ENCODE results near the gene CIRBP. TPM values are rescaled to one million over a fixed set of nuclear protein-coding genes. Genes with fewer than 3 reads are reported as not detected.

CIRBP gene
- total RNA-seq (2014; rRNA removed; shearing (Covaris generic)) = 170 and 219 TPM in 2 replicates
- polyA plus RNA-seq (2015; cell fraction: cytosol; rRNA removed) = 148 and 175 TPM in 2 replicates
- polyA plus RNA-seq (2015; cell fraction: nucleus; rRNA removed) = 531 and 623 TPM in 2 replicates

DNA sequence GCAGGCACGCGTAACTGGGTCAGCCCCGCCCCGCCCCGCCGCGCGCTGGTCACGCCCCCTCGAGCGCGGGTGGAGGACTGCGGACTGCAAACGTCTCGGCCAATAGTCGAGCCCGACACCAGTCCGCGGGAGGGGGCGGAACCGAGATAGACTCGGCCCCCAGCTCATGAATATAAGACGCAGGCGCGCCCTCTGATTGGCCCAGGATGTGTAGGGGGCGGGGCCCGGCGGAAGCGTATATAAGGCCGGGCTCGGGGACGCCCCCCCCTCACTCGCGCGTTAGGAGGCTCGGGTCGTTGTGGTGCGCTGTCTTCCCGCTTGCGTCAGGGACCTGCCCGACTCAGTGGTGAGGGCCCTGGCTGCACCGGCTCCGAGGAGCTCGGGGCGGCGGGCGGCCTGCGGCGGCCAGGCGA lies at the start of gene CIRBP:
Gene CIRBP (plus strand): TSS at position 268 of the 413 bp plus-strand sequence. CDS start 1,602 bp downstream, outside the sequence.
- peak; percentile 98 for DNase-seq (ENCODE audit: low read depth)

DNA sequence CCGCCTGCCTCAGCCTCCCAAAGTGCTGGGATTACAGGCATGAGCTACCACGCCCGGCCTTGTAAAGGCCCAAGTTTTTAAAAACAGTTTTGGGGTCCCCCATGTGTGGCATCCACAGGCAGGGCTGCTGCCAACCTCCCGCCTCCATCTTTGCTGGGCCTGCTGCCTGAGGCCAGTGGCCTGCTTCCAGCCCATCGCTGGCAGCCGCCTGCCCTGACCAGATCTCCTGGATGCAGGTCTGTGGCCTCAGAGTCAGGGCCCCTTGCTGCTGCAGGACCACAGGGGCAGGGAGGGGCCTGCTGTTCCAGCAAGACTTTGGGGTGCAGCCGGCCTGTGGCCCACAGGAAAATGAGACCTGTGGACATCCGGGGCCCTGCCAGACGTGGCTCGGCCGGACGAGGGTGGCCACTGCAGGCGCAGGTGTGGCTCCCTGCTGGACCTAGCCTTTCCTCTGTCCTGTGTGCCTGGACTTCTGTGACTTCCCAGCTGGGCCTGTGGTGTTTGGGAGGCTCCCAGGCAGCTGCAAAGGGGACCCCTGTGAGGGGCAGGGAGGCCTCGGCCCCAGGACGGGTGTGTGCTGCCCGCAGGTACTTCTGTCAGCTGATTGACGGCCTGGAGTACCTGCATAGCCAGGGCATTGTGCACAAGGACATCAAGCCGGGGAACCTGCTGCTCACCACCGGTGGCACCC lies 49.2 kb upstream of the CIRBP start:
- no peak for DNase-seq (ENCODE audit: low read depth)

DNA sequence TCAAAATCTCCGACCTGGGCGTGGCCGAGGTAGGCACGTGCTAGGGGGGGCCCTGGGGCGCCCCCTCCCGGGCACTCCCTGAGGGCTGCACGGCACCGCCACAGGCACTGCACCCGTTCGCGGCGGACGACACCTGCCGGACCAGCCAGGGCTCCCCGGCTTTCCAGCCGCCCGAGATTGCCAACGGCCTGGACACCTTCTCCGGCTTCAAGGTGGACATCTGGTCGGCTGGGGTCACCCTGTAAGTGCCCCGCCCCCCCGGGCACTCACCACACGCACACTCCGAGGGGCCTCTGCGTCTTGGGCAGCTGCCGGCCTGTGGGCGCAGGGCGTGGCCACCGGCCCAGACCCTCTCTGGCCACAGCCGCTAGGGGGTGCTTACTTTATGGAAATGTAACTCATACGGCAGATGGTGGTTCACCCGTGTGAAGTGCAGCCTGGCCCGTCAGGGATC lies 48.6 kb upstream of the CIRBP start:
- no peak for DNase-seq (ENCODE audit: low read depth)

DNA sequence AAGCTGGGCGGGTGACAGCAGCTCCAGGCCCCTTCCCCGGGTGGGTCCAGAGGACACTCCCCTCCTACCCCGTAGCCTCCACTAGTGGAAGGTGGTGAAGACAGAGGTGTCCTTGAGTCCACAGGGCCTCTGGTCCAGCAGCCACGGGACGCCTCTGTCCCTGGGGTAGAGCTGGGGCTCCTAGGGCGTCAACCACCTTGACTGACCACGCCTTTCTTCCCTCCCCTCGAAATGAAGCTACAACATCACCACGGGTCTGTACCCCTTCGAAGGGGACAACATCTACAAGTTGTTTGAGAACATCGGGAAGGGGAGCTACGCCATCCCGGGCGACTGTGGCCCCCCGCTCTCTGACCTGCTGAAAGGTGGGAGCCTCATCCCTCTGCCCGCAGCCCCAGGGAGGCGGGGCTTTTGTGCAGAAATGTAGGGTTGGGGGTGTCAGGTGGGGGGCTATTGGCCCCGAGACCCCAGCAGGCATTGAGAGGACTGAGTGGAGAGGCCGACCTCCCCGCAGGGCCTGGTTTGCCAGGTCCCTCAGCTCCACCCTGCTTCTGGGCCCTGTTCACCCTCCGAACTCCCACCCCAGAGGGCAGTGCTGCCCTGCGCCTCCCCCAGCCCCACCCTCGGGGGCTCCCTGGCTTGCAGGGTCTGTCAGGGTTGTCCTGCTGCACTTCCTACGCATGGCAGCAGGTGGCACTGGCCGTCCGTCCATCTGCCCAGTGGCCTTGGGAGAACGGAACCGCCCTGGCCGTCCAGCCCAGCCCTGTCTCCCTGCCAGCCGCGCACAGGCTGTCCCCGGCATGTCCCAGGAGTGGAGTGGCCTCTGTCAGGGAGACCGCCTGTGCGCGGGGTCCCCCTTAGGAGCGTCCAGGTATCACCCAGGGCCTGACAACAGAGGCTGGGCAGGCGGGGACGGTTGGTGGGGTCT lies 47.9 kb upstream of the CIRBP start:
- no peak for DNase-seq (ENCODE audit: low read depth)

DNA sequence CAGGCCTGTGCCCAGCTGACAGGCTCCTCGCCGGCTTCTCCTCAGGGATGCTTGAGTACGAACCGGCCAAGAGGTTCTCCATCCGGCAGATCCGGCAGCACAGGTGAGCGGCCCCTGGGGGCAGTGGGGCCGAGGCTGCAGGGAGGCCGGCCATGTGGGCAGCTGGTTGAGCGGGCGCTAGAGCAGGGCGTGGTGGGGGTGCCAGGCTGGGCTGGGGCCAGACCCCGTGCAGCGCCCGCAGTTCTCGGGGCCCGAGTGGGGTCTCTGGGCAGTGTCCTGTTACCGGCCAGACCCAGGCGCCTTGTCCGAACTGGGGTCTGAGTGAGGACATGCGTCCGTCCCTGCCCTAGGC lies 47.3 kb upstream of the CIRBP start:
- no peak for DNase-seq (ENCODE audit: low read depth)

DNA sequence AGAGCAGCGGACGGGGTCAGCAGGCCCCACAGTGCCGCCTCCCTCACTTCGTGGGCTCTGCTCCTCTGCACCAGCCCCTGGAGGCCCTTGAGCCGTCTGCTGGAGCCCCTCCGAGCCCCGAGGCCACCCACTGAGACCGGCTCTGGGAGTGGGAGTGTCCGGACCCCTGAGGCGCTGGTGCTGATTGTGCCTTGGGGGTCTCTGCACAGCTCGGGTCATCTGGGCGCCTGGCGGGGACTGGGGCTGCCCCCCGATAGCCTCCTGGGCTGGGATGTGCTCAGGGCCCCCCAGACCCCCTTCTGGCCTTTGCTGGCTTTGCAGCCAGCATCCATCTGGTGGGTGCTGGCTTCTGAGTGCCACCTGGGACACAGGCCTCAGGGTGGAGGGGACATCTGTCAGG lies 46.7 kb upstream of the CIRBP start:
- no peak for DNase-seq (ENCODE audit: low read depth)

DNA sequence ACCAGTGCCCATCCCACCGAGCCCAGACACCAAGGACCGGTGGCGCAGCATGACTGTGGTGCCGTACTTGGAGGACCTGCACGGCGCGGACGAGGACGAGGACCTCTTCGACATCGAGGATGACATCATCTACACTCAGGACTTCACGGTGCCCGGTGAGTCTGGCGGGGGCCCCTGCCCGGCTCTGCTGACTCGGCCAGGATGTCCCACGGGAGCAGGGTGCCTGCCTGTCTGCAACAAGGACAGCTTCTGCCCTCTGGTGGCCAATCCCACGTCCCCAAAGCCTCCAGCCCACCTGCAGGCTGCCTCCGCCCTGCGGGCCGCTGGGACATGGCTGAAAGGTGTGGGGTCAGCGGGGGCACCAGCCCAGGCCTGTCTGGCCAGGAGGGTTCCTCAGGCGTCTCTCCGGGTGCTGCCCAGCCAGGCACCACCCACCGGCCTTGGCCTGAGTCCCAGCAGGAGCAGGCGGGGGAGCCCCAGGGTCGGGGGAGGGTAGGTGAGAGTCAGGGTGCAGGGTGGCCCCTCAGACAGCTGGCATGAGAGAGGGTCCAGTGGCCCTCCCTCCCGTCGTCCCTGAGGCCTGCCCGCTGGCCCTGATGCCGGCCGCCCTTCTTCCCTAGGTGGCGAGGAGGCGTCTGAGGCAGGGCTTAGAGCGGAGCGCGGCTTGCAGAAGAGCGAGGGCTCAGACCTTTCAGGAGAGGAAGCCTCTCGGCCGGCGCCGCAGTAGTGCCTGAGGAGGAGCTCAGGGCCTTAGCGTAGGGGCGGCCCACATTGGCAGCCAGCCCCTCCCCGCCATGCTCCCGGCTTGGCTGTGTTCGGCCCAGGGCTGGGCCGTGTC lies 45.9 kb upstream of the CIRBP start:
- DNase-seq (ENCODE audit: low read depth) = peak; percentile 51

DNA sequence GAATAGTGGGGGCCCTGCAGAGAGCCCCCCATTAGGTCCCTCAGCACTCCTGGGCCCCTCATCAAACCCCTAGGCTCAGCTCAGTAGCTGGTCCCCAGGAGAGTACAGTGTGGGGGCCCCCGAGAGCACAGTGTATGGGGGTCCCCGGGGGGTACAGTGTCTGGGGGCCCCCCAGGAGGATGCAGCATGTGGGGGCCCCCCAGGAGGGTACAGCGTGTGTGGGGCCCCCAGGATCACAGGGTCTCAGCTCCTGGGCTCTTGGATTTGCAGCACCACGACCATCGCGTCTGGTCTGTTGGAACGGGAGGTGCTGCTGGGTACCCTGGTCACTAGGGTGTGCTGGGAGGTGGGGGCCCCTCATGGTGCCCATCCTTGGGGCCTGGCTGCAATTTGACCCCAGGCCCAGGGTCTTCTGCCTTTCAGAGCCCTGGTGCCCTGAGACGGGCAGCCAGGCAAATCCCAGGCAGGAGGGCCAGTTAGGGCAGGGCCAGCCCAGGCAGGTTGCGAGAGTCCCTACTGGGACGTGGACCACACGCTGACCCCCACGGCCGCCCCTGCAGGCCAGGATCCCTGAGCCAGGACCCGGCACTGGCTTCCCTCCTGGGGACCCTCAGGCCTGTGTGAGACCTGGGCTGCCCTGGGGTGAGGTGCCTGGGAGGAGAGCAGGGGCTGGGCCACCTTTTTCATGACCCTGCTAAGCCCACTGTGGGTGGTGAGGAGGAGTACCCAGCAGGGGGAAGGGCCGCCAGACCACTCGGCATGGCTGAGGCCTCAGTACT lies 44.9 kb upstream of the CIRBP start:
- DNase-seq (ENCODE audit: low read depth) = no peak

DNA sequence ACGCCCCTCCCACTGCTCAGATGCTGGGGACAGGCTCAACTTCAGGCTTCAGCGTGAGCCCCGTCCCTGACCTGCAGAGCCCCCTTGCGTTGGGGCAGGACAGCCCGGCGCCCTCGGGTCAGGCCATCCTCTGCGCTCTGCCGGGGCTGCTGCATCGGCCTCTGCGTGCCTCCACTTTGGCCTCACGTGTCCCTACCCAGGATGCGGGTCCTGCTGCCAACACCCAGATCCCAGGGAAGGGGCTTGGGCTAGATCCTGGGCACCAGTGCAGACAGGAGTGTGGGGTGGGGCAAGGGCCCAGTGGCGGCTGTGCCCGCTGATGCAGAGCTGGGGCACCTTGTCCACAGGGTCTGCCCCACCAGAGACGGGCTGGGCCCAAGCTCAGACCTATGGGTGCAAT lies 44.3 kb upstream of the CIRBP start:
- no peak for DNase-seq (ENCODE audit: low read depth)

DNA sequence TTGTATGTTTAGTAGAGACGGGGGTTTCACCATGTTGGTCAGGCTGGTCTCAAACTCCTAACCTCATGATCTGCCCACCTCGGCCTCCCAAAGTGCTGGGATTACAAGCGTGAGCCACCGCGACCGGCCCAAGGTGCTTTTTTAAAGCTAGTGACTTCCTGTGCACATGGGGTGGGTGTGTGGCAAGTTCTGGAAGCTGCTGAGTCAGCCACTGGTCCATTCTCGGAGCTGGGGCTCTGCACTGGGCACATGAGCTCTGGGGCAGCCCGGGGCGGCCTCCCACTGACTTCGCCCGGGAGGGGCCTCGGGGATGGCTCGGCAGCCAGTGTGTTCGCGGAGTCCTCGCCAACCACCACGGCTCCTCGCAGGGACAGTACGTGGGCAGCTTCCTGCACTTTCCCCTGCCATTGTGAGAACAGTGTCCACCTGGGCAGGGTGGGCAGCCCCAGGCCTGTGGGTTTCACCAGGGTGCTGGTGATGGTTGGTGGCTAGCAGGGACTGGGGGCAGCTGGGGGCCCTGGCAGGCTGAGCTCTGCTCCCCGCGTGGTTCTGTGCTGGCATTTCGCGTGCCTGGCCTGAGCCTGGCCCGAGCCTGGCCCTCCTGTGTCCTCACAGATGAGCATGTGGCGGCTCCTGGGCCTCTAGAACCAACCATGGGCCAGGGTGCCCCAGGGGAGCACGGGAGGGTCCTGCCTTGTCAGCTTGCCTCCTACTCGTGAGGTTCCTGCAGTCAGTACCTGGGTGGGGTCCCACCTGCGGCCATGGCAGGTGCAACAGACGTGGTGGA lies 43.5 kb upstream of the CIRBP start:
- DNase-seq (ENCODE audit: low read depth) = no peak

DNA sequence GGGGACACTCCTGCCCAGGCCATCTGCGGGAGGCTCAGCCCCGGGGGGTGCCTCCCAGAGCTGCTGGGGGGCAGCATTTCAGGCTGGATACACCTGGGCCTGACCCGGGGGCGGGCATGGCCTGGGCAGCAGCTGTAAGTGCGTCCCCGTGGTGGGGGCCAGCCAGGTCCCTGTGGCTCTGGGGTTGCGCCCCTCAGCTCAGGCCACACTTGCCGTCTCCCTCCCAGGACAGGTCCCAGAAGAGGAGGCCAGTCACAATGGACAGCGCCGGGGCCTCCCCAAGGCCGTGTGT lies 43.0 kb upstream of the CIRBP start:
- no peak for DNase-seq (ENCODE audit: low read depth)

DNA sequence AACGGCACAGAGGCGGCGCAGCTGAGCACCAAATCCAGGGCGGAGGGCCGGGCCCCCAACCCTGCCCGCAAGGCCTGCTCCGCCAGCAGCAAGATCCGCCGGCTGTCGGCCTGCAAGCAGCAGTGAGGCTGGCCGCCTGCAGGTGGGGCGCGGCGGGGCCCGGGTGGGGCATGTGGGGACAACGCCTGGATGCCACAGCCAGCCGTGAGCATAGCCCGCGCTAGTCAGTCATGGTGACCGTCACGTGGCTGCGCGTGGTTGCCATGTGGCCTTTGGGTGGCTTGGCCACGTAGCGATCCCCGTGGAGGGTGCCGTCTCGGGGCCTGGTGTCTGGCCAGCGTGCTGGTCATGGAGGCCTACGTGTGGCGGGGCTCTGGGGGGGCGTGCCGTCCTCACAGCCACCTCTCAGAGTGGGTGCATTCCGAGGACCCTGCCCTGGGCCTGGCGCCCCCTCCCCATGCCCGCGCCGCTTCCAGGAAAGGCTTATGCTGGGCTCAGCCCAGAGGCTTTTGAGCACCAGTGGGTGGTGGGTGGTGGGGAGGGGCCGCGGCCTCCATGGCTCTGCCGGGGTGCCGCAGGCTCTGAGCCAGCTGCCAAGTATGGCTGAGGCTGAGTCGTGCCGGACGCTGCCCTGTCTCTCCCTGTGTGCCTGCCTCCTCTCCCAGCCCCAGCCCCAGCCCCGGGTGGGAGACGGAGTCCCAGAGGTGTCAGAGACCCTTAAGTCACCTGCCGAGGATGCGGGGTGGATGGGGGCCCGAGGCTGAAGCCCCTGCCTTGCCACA lies 42.4 kb upstream of the CIRBP start:
- DNase-seq (ENCODE audit: low read depth) = no peak

DNA sequence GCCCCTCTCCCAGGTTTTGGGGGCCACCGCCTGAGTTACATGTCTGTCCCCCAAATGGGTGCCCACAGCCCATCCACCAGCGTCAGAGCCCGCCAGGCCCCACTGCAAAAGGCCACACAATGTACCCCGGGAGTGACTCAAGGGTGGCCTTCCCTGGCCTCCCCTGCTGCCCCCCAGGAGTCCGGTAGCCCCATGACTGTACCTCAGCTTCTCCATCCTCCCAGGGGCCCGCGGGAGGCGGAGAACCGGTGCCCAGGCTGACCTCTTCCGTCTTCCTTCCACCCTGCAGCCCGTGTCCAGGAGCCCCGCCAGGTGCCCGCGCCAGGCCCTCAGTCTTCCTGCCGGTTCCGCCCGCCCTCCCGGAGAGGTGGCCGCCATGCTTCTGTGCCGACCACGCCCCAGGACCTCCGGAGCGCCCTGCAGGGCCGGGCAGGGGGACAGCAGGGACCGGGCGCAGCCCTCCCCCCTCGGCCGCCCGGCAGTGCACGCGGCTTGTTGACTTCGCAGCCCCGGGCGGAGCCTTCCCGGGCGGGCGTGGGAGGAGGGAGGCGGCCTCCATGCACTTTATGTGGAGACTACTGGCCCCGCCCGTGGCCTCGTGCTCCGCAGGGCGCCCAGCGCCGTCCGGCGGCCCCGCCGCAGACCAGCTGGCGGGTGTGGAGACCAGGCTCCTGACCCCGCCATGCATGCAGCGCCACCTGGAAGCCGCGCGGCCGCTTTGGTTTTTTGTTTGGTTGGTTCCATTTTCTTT lies 41.7 kb upstream of the CIRBP start:
- no peak for DNase-seq (ENCODE audit: low read depth)

DNA sequence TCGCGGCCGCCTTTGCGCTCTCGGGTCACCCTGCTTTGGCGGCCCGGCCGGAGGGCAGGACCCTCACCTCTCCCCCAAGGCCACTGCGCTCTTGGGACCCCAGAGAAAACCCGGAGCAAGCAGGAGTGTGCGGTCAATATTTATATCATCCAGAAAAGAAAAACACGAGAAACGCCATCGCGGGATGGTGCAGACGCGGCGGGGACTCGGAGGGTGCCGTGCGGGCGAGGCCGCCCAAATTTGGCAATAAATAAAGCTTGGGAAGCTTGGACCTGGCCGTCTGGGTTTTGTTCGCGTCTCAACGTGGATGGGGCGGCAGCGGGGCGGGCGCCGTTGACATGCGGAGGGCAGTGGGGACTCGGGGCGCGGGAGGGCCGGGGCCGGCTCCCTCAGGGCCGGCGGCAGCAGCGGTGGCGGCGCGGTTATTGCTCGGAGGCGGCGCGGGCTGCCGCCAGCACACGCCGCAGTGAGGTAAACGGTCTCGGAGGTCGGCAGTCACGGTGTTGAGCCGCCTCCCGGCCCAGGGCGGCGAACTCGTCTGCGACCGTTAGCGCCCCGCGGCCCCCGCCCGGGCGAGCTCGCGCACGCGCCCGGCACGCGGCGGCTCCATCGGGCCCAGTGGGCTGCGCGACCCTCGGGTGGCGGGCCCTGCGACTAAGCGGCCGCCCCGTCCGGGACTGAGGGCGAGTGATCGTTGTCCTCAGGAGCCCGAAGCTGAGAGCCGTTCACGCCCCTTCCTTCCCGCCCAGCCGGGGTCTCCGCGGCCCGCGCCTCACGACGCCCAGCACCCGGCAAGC lies 40.8 kb upstream of the CIRBP start:
- no peak for DNase-seq (ENCODE audit: low read depth)

DNA sequence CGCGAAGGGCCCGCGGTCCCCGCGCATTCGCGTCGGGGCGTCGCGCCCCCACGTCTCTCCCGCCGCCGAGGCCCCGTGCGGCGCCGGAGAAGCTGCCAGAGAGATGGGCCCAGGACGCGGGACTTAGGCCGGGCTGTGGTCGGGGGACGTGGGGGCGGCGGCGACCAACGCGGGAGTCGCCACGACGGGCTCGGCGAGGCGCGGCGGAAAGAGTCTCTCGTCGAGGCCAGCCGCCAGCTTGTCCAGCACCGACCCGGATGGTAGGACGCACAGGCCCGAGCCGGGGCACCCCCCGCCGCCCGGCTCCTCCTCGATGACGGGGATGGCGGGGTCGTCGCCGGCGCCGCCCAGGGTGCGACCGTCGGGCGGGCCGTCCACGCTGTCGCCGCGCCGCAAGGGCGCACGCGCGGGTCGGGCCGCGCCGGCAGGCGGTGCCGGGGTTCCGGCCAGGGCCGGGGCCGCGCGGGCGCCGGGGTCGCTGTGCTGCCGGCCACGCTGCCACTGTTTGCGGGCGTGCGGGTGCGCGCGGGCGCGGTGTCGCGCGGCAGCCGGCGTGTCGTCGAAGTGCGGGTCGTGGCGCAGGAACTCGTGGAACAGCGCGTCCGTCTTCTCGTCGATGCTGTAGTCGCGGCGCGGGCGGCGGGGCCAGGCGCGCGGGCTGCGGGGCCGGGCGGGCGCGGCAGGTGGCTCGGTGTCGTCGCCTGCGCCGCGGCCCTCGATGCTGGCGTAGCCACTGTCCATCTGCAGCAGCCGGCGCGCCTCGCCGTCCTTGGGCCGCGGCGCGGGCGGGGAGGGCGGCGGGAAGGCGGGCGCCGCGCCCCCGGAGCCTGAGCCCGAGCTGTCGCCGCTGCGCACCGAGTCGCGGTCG lies 39.8 kb upstream of the CIRBP start:
- DNase-seq (ENCODE audit: low read depth) = no peak

DNA sequence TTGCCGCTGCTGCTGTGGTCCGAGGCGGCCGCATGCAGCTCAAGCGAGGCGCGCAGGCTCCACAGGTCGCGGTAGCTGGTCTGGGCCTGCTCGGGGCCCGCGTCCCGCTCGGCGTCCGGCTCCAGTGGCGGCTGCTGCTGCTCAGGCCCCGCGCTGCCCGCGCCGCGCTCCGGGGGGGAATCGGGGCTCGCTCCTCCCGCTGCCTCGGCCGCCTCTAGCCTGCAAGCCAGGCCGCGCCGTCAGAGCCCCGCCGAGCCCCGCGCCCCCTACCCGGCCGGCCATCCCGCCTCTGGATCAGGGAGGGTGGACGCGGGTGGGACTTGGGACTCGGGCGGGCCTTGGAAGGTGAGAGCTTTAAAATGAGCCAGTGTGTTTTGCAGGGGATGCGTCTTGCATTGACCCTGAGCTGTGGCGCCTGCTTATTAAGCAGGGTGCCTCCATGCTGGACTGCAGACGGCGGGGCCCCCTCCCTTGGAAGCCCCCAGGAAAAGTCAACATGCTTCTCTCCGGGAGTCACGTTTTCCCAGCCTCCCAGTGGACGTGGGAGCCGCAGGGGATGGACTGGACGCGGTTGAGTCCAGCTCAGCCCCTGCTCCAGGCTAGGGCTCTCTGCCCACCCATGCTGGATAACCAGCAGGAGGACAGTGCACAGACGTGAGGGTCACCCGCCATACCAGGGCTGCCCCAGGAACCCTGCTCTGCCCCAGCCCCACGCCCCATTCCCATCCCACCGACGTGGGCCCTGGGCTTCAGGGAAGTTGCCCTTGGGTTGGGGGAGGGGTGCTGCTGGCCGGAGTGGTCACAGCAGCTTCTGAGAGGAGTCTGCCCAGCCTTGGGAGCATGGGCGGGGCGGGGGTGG lies 39.0 kb upstream of the CIRBP start:
- no peak for DNase-seq (ENCODE audit: low read depth)

All from HT1080 (cell line).